SK-N-MC (cell line): ENCODE results near the gene UBQLN3.

ENCODE experiments used
- DNase-seq: peaks from one replicate; pipeline ENCODE4 v3.0.0-alpha.2; 2011; ENCODE audit warnings: low read depth, low spot score
- H3K27ac ChIP-seq: fragments of 200-600 bp; sonication (generic); 2 replicates; pipeline ENCODE4 v1.5.1; 2016; ENCODE audit warnings: mixed run types
- H3K36me3 ChIP-seq: fragments of 200-600 bp; sonication (generic); 2 replicates; pipeline ENCODE4 v1.6.1; 2017; ENCODE audit warnings: antibody characterized with exemption, low read length, mixed read lengths; ENCODE audit not compliant: insufficient read depth
- H3K4me3 ChIP-seq: fragments of 200-600 bp; sonication (generic); 2 replicates; pipeline ENCODE4 v1.5.1; 2016
- H3K9ac ChIP-seq: fragments of 200-600 bp; sonication (generic); 2 replicates; pipeline ENCODE4 v1.8.0; 2017; ENCODE audit warnings: mixed run types, mixed read lengths; ENCODE audit not compliant: insufficient read length
- H3K9me3 ChIP-seq: fragments of 200-600 bp; sonication (generic); 2 replicates; pipeline ENCODE4 v1.6.1; 2017; ENCODE audit warnings: low read depth, mild to moderate bottlenecking, antibody characterized with exemption, low read length, moderate library complexity, mixed read lengths
- EZH2 ChIP-seq: fragments of 200-600 bp; sonication (generic); IDR thresholded peaks from one replicate; pipeline ENCODE4 v1.6.1; 2017; ENCODE audit warnings: antibody characterized with exemption
- FOXP2 ChIP-seq: optimal IDR thresholded peaks from 2 replicates; pipeline ENCODE3; 2011; ENCODE audit warnings: mild to moderate bottlenecking, moderate library complexity; ENCODE audit not compliant: insufficient read depth; ENCODE audit errors: extremely low read length, control extremely low read depth
- POLR2AphosphoS5 ChIP-seq: IDR thresholded peaks from 2 replicates; pipeline ENCODE4 v1.6.1; 2012; ENCODE audit warnings: mild to moderate bottlenecking, low read depth, low read length, borderline replicate concordance

UBQLN3 gene

DNA sequence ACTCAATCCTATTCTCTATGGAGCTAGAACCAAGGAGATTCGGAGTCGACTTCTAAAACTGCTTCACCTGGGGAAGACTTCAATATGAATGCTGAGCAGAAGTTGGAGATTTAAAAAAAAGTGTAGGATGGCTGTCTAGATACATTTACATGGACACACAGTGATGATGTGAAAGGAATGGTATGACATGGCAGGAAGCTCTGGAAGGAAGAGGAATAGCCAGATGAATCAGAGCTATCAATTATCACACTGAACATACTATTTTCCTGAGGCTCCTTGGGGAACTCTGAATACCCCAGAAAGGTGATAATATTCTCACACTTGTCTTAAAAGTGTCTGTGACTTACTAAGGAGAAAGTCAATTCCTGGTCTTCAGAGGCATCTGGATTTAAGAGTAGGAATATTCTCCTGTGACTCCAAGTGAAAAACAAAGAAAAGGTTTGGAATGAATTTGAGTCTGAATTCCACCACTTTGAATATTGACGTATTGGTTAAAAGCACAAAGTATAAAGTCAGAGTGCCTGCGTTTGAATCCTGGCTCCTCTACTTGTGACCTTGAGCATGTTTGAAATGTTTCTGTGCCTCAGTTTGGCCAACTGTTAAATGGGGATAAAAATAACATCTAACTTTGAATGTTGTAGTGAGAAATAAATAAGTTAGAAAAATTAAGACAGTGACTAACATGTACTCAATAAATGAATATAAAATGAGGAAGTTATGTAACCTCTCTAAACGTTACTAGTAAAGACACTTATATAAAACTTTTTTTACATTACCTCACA is 20.0 kb downstream of the UBQLN3 start:
- no peak for DNase-seq
- no peak for TF ChIP-seq FOXP2
- no peak for TF ChIP-seq POLR2AphosphoS5
- TF ChIP-seq EZH2: no peak
- no peaks in the 10 kb centered on the region for H3K9me3 ChIP-seq
- no peaks in the 10 kb centered on the region for H3K36me3 ChIP-seq
- H3K9ac ChIP-seq: no peak overlapping the region
- no peak overlapping the region for H3K4me3 ChIP-seq
- no peak overlapping the region for H3K27ac ChIP-seq

- DNase-seq: no peak
- H3K9ac ChIP-seq: no peak overlapping the region
Measured at GRCh38 chr11:5488798-5489399, 20.9 kb downstream of the UBQLN3 start.

GRCh38 chr11:5488385-5488784 is 21.4 kb downstream of the UBQLN3 start, which contains the start of gene OR52D1:
Gene OR52D1, plus strand, starts transcription at chr11:5488685. Its CDS starts 22 bp downstream, at chr11:5488707.
- no peak within 1 kb of the TSS for H3K9ac ChIP-seq
- TF ChIP-seq EZH2 (no peak), FOXP2 (no peak), POLR2AphosphoS5 (no peak)
- DNase-seq: no peak
- no peak within 1 kb of the TSS for H3K27ac ChIP-seq
- no peak within 1 kb of the TSS for H3K4me3 ChIP-seq
- no peaks in the 10 kb centered on the region for H3K9me3 ChIP-seq
- H3K36me3 ChIP-seq: no peaks in the 10 kb centered on the region

More at GRCh38 chr11:5488798-5489399, 20.9 kb downstream of the UBQLN3 start:
- H3K36me3 ChIP-seq: no peaks in the 10 kb centered on the region
- no peak overlapping the region for H3K4me3 ChIP-seq
- no peak for TF ChIP-seq POLR2AphosphoS5
- no peak for TF ChIP-seq FOXP2
- no peak for TF ChIP-seq EZH2
- H3K9me3 ChIP-seq: no peaks in the 10 kb centered on the region
- no peak overlapping the region for H3K27ac ChIP-seq

- Histone ChIP-seq H3K27ac (no peak overlapping the region), H3K36me3 (no peaks in the 10 kb centered on the region), H3K9ac (no peak overlapping the region), H3K9me3 (no peaks in the 10 kb centered on the region), H3K4me3 (no peak overlapping the region)
- no peak for DNase-seq
- TF ChIP-seq FOXP2 (no peak), EZH2 (no peak), POLR2AphosphoS5 (no peak)
Measured at GRCh38 chr11:5486421-5486820, 23.3 kb downstream of the UBQLN3 start.

- Histone ChIP-seq H3K9me3 (no peaks in the 10 kb centered on the region), H3K4me3 (no peak overlapping the region), H3K9ac (no peak overlapping the region), H3K36me3 (no peaks in the 10 kb centered on the region), H3K27ac (no peak overlapping the region)
- TF ChIP-seq POLR2AphosphoS5: no peak
- no peak for TF ChIP-seq EZH2
- no peak for TF ChIP-seq FOXP2
- DNase-seq: no peak
Measured at GRCh38 chr11:5486003-5486402, 23.8 kb downstream of the UBQLN3 start.

- H3K4me3 ChIP-seq: no peak overlapping the region
- no peaks in the 10 kb centered on the region for H3K9me3 ChIP-seq
- no peak for TF ChIP-seq POLR2AphosphoS5
- no peak for TF ChIP-seq EZH2
- TF ChIP-seq FOXP2: no peak
- H3K36me3 ChIP-seq: no peaks in the 10 kb centered on the region
- no peak overlapping the region for H3K9ac ChIP-seq
- H3K27ac ChIP-seq: no peak overlapping the region
- DNase-seq: peak; percentile 8
Measured at GRCh38 chr11:5476186-5476819, 33.5 kb downstream of the UBQLN3 start.

GRCh38 chr11:5473921-5474320 is 35.8 kb downstream of the UBQLN3 start:
- Histone ChIP-seq H3K36me3 (no peaks in the 10 kb centered on the region), H3K9me3 (no peaks in the 10 kb centered on the region), H3K9ac (no peak overlapping the region), H3K27ac (no peak overlapping the region), H3K4me3 (no peak overlapping the region)
- no peak for DNase-seq
- TF ChIP-seq POLR2AphosphoS5 (no peak), FOXP2 (no peak), EZH2 (no peak)

DNA sequence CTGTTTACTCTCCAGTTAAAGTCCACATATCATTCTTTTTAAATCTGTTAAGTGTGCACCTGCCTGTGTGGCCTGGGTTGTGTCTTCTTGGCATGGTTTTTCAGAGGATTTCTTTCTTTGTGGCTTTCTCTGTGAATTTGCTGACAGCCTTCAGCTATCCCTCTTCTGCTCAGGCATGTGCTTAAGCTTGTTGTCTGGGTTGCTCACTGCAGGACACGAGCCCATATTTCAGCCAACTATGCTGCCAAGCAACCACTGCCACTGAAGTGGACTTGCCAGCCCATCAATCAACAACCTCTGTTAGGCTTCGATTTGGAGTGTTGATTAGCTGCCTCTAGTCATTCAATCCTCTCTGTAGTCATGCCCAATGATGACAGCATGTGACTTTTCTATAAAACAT is 42.2 kb downstream of the UBQLN3 start:
- DNase-seq: no peak
- no peak overlapping the region for H3K27ac ChIP-seq

More for the DNA sequence above, 42.2 kb downstream of the UBQLN3 start:
- no peak overlapping the region for H3K4me3 ChIP-seq
- H3K9ac ChIP-seq: no peak overlapping the region
- H3K9me3 ChIP-seq: no peaks in the 10 kb centered on the region
- no peaks in the 10 kb centered on the region for H3K36me3 ChIP-seq
- TF ChIP-seq FOXP2: no peak
- no peak for TF ChIP-seq POLR2AphosphoS5
